ENCODE measurements around the gene OR10V1. TPM values are rescaled to one million over a fixed set of nuclear protein-coding genes. Genes with fewer than 3 reads are reported as not detected.

OR10V1 gene
- total RNA-seq, 3 donors from 2014 or later (not counting 1 experiment from before 2014, with no cell fraction given): not detected

DNA sequence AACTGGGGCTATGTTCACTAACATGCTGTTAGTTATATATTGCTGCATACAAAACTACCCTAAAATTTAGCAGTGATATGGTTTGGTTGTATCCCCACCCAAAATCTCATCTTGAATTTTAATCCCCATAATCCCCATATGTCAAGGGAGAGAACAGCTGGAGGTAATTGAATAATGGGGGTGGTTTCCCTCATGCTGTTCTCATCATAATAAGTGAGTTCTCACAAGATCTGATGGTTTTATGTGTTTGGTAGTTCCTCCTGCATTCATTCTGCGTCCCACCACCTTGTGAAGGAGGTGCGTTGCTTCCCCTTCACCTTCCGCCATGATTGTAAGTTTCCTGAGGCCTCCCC is 34.9 kb downstream of the OR10V1 start:
- no peak overlapping the region for H3K27ac ChIP-seq (ENCODE audit: low read length)
- Mint-ChIP-seq H3K4me1 (no peaks in the 10 kb centered on the region), H3K27me3 (ENCODE audit: low read depth in 2 of 2) (peaks cover 5 to 15% of the 10 kb centered on the region in 2 donors), H3K4me3 (no peak overlapping the region), H3K27ac (no peak overlapping the region), H3K9me3 (no peaks in the 10 kb centered on the region), H3K36me3 (no peaks in the 10 kb centered on the region)
- no peaks in the 10 kb centered on the region for H3K4me1 ChIP-seq (ENCODE audit: control insufficient read depth, insufficient read depth, low read length)
- TF ChIP-seq, protein P1, sequence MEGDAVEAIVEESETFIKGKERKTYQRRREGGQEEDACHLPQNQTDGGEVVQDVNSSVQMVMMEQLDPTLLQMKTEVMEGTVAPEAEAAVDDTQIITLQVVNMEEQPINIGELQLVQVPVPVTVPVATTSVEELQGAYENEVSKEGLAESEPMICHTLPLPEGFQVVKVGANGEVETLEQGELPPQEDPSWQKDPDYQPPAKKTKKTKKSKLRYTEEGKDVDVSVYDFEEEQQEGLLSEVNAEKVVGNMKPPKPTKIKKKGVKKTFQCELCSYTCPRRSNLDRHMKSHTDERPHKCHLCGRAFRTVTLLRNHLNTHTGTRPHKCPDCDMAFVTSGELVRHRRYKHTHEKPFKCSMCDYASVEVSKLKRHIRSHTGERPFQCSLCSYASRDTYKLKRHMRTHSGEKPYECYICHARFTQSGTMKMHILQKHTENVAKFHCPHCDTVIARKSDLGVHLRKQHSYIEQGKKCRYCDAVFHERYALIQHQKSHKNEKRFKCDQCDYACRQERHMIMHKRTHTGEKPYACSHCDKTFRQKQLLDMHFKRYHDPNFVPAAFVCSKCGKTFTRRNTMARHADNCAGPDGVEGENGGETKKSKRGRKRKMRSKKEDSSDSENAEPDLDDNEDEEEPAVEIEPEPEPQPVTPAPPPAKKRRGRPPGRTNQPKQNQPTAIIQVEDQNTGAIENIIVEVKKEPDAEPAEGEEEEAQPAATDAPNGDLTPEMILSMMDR (IDR thresholded peaks at IDR 0.05): no peak
- H3K36me3 ChIP-seq (ENCODE audit: control insufficient read depth, insufficient read depth, low read length): no peaks in the 10 kb centered on the region
- no peak for ATAC-seq
- intact Hi-C loops (cut with micrococcal nuclease): no loop called here
- no peaks in the 10 kb centered on the region for H3K9me3 ChIP-seq (ENCODE audit: control insufficient read depth, insufficient read depth, low read length)
- H3K4me3 ChIP-seq (ENCODE audit: low read length): no peak overlapping the region
- no peak for DNase-seq
- no peaks in the 10 kb centered on the region for H3K27me3 ChIP-seq (ENCODE audit: control insufficient read depth, insufficient read depth, low read length)
- 88% methylated on average over 3 of the region's 3 CpGs for WGBS (ENCODE audit: insufficient coverage)

DNA sequence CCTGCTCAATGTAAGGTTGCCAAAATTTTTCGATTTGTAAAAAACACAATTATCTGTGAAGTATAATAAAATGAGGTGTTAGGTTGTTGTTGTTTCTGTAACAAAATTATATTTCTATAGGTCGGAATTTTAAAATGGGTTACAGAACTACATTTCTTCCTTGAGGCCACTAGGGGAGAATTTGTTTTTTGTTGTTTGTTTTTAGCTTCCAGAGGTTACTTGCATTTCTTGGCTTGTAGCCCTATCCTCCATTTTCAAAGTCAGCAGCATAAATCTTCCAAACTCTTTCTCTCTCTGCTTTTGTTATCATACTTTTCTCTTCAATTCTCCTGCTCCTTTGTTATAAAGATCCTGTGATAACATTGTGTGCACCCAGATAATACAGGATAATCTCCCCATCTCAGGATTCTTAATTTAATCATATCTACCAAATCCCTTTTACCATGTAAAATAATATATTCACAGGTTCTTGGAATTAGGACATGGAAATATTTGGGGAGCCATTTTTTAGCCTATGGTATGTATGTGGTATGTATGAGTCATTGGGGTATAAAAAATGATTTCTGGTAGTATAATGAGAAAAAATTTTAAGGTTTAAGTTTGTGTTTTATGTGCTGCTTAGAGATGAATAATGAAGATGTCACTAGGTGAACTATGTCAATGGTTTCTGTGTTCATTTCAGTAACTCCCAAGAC is 35.4 kb downstream of the OR10V1 start:
- 94% methylated on average over 1 of the region's 2 CpGs for WGBS (ENCODE audit: insufficient coverage)
- DNase-seq: no peak
- no peaks in the 10 kb centered on the region for H3K9me3 ChIP-seq (ENCODE audit: control insufficient read depth, insufficient read depth, low read length)
- Mint-ChIP-seq H3K4me1 (no peaks in the 10 kb centered on the region), H3K27me3 (ENCODE audit: low read depth in 2 of 2) (peaks cover 2 to 12% of the 10 kb centered on the region in 2 donors), H3K9me3 (no peaks in the 10 kb centered on the region), H3K4me3 (no peak overlapping the region), H3K27ac (no peak overlapping the region), H3K36me3 (no peaks in the 10 kb centered on the region)
- H3K36me3 ChIP-seq (ENCODE audit: control insufficient read depth, insufficient read depth, low read length): no peaks in the 10 kb centered on the region
- no peaks in the 10 kb centered on the region for H3K4me1 ChIP-seq (ENCODE audit: control insufficient read depth, insufficient read depth, low read length)
- intact Hi-C loops (cut with micrococcal nuclease): no loop called here
- no peaks in the 10 kb centered on the region for H3K27me3 ChIP-seq (ENCODE audit: control insufficient read depth, insufficient read depth, low read length)
- no peak overlapping the region for H3K27ac ChIP-seq (ENCODE audit: low read length)
- H3K4me3 ChIP-seq (ENCODE audit: low read length): no peak overlapping the region
- ATAC-seq: no peak
- TF ChIP-seq, protein P1 (IDR thresholded peaks at IDR 0.05): no peak

DNA sequence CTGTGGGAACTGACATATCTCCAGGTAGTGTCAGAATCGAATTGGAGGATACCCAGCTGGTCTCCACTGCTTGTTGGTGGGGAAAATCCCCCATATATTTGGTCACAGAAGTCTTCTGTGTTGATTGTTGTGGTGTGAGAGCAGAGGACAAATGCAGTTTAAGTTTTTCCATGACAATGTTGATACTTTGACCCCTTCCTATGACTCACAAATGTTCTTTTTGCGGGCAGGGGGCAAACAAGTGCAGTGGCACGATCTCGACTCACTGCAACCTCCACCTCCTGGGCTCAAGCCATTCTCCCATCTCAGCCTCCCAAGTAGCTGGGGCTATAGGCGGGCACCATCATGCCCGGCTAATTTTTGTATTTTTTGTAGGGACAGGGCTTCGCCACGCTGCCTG is 37.4 kb downstream of the OR10V1 start:
- Histone ChIP-seq H3K4me1 (ENCODE audit: control insufficient read depth, insufficient read depth, low read length) (no peaks in the 10 kb centered on the region), H3K27ac (ENCODE audit: low read length) (no peak overlapping the region), H3K4me3 (ENCODE audit: low read length) (no peak overlapping the region), H3K9me3 (ENCODE audit: control insufficient read depth, insufficient read depth, low read length) (no peaks in the 10 kb centered on the region), H3K36me3 (ENCODE audit: control insufficient read depth, insufficient read depth, low read length) (no peaks in the 10 kb centered on the region), H3K27me3 (ENCODE audit: control insufficient read depth, insufficient read depth, low read length) (no peaks in the 10 kb centered on the region)
- Mint-ChIP-seq H3K27me3 (ENCODE audit: low read depth in 2 of 2) (peaks cover 0 to 12% of the 10 kb centered on the region in 2 donors), H3K9me3 (no peaks in the 10 kb centered on the region), H3K4me3 (no peak overlapping the region), H3K36me3 (no peaks in the 10 kb centered on the region), H3K4me1 (no peaks in the 10 kb centered on the region), H3K27ac (no peak overlapping the region)
- ATAC-seq: no peak
- 86% methylated on average over 8 of the region's 8 CpGs for WGBS (ENCODE audit: insufficient coverage)
- intact Hi-C loops (cut with micrococcal nuclease): no loop called here
- no peak for DNase-seq
- TF ChIP-seq, protein P1 (IDR thresholded peaks at IDR 0.05): no peak

DNA sequence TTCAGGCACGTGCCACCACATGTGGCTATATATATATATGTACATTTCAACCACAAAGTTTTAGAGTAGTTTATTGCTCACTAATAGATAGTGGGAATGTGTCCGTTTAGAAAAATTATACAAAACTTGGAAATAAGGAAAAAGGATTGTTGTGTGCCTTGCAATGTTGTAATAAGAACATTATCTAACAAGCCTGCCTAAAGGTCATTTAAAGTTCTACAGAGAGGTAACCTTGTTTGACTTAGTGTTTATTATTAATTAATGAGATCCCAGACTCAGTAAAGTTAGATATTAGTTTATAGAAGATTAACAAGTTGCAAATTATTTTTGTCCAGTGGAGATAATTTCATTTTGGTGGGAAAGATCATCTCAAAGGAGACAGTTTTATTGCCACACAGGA is 39.4 kb downstream of the OR10V1 start:
- ATAC-seq (no peak), DNase-seq (no peak)
- H3K27ac ChIP-seq (ENCODE audit: low read length): no peak overlapping the region
- H3K27me3 ChIP-seq (ENCODE audit: control insufficient read depth, insufficient read depth, low read length): no peaks in the 10 kb centered on the region
- no peak overlapping the region for H3K4me3 Mint-ChIP-seq
- no peak overlapping the region for H3K4me3 ChIP-seq (ENCODE audit: low read length)
- no peaks in the 10 kb centered on the region for H3K9me3 Mint-ChIP-seq
- H3K4me1 Mint-ChIP-seq: peaks cover 7 to 8% of the 10 kb centered on the region in 2 donors
- H3K36me3 ChIP-seq (ENCODE audit: control insufficient read depth, insufficient read depth, low read length): no peaks in the 10 kb centered on the region
- H3K9me3 ChIP-seq (ENCODE audit: control insufficient read depth, insufficient read depth, low read length): no peaks in the 10 kb centered on the region
- no peak overlapping the region for H3K27ac Mint-ChIP-seq
- TF ChIP-seq, protein P1 (IDR thresholded peaks at IDR 0.05): no peak
- H3K27me3 Mint-ChIP-seq (ENCODE audit: low read depth in 2 of 2): peaks cover 0 to 12% of the 10 kb centered on the region in 2 donors
- no peaks in the 10 kb centered on the region for H3K36me3 Mint-ChIP-seq
- no CpG with 5 or more reads among the region's 2 CpGs for WGBS (ENCODE audit: insufficient coverage)
- H3K4me1 ChIP-seq (ENCODE audit: control insufficient read depth, insufficient read depth, low read length): peaks cover 10% of the 10 kb centered on the region
- intact Hi-C loops (cut with micrococcal nuclease): no loop called here

Data from natural killer cell (primary cell).